ENCODE measurements around the gene TMCC2.
"Not testable (repeated sequence)": the region's sequence is repeated elsewhere in the genome, so short reads cannot be mapped to it uniquely, and the experiment has no call there.

TMCC2 gene, protein sequence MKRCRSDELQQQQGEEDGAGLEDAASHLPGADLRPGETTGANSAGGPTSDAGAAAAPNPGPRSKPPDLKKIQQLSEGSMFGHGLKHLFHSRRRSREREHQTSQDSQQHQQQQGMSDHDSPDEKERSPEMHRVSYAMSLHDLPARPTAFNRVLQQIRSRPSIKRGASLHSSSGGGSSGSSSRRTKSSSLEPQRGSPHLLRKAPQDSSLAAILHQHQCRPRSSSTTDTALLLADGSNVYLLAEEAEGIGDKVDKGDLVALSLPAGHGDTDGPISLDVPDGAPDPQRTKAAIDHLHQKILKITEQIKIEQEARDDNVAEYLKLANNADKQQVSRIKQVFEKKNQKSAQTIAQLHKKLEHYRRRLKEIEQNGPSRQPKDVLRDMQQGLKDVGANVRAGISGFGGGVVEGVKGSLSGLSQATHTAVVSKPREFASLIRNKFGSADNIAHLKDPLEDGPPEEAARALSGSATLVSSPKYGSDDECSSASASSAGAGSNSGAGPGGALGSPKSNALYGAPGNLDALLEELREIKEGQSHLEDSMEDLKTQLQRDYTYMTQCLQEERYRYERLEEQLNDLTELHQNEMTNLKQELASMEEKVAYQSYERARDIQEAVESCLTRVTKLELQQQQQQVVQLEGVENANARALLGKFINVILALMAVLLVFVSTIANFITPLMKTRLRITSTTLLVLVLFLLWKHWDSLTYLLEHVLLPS

DNA sequence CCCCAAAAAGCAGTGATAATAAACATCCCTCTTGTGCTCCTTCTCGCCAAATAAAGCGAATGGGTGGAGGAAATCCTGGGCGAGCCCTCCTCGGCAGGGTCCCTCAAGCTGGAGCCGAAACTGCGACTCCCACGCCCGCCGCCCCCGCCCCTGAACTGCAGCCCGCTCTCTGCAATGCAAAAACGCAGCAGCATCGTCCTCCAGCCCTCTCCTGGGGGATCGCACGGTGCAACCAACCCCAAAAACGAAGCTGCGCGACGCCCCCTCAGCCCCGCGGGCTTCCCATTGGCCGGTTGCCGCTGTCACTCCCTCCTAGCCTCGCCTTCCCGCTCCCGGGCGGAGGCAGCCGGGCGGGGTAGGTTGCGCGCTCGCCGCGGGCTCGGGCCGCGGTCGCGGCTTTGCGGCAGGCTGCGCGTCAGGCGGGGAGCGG, at the start of gene TMCC2:
TSS of gene TMCC2 (plus strand) at position 363 of the 430 bp plus-strand sequence. CDS start 619 bp downstream, outside the sequence.
- Histone ChIP-seq H3K4me1 (peaks cover 39% of the 10 kb centered on the region), H3K27me3 (ENCODE audit: low read depth) (no peaks in the 10 kb centered on the region), H3K9me3 (no peaks in the 10 kb centered on the region), H3K36me3 (replicated peaks) (no peaks in the 10 kb centered on the region), H3K4me3 (peak within 1 kb of the TSS; percentile 39)
- peak; percentile 94 to 95 for DNase-seq (ENCODE audit: low spot score in 2 of 2)
- in situ Hi-C loops (cut with MboI; ENCODE audit: low sequenced_read_pairs): no loop called here

DNA sequence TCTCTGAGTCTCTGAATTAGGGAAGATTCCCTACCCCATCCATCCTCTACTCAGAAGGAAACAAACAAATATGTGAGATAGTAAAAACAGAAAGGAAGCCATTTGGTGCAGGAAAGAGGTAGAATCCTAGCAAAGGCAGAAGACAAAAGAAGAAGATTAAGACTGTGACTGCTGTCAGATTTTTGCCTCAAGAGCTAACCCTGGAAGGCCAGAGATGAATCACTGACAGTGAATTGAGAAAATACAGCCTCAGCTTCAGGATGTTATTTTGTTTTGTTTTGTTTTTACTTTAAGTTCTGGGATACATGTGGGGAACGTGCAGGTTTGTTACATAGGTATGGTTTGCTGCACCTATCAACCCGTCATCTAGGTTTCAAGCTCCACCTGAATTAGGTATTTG, 47.9 kb upstream of the TMCC2 start:
- in situ Hi-C loops (cut with MboI; ENCODE audit: low sequenced_read_pairs): no loop called here
- Histone ChIP-seq H3K36me3 (replicated peaks) (no peaks in the 10 kb centered on the region), H3K9me3 (no peaks in the 10 kb centered on the region), H3K27me3 (ENCODE audit: low read depth) (no peaks in the 10 kb centered on the region), H3K4me1 (peaks cover 2% of the 10 kb centered on the region; the same call in 1 of the 2 replicates), H3K4me3 (no peak overlapping the region)
- DNase-seq (ENCODE audit: low spot score in 2 of 2): no peak

DNA sequence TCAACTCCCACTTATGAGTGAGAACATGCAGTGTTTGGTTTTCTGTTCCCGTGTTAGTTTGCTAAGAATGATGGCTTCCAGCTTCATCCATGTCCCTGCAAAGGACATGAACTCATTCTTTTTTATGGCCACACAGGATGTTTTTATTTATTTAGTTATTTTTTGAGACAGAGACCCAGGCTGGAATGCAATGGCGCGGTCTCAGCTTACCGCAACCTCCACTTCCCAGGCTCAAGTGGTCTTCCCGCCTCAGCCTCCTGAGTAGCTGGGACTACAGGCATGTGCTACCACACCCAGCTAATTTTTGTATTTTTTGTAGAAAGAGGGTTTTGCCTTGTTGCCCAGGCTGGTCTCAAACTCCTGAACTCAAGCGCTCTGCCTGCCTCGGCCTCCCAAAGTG, 47.4 kb upstream of the TMCC2 start:
- H3K4me3 ChIP-seq; H3K36me3 ChIP-seq (replicated peaks); in situ Hi-C loops (cut with MboI; ENCODE audit: low sequenced_read_pairs); H3K9me3 ChIP-seq; H3K4me1 ChIP-seq; H3K27me3 ChIP-seq (ENCODE audit: low read depth); DNase-seq (ENCODE audit: low spot score in 2 of 2): not testable (repeated sequence)

DNA sequence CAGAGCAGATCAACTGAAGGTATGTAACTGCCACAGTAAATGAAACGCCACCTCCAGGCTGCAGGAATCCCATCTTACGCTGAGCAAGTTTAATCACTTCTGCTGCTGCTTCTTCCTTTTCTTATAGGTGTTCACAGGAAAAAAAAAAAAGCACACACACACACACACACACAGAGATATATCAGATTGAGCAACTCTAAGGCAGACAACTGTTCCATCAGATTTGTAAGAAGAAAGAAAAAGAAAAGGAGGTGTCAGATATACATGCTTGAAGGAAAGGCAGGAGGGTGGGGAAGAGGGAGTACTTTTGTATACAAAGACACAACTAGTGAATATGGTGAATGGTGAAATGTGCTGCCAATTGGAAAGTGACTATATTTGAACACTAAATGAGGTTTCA, 44.8 kb upstream of the TMCC2 start:
- H3K4me1 ChIP-seq: peaks cover 2% of the 10 kb centered on the region
- peaks cover 3% of the 10 kb centered on the region; the same call in 1 of the 2 replicates for H3K36me3 ChIP-seq (replicated peaks)
- in situ Hi-C loops (cut with MboI; ENCODE audit: low sequenced_read_pairs): no loop called here

DNA sequence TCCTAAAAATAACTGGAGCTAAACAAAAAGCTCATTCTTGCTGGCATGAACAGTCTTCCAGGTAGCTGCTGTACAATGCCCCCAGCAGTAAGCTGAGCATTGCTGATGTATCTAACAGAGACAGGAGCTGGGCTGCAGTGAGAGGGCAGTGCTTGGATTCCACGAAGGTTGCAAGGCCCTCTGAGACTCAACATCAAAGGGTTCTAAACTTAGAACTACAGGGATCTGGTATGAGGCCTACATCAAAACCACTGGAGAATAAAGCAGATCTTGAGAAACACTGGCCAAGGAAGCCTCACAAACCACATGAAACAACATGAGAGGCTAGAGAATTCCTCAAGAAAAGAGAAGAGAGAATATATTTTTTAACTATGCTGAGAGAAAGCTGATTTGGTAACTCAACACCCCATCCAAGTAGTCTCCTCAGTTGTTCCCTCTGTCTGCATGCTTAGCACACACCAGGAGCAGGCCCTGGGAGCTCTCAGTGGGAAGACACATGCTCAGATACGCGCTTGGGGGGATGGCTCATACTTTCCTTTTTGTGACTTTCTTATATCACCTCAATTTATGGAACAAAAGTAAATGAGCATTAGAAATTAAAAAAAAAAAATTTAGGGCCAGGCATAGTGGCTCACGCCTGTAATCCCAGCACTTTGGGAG, 43.9 kb upstream of the TMCC2 start:
- peaks cover 7% of the 10 kb centered on the region for H3K4me1 ChIP-seq
- in situ Hi-C loops (cut with MboI; ENCODE audit: low sequenced_read_pairs): no loop called here
- H3K4me3 ChIP-seq: no peak overlapping the region
- peaks cover 3% of the 10 kb centered on the region; the same call in 1 of the 2 replicates for H3K36me3 ChIP-seq (replicated peaks)
- no peak for DNase-seq (ENCODE audit: low spot score in 2 of 2)
- H3K27me3 ChIP-seq (ENCODE audit: low read depth): no peaks in the 10 kb centered on the region
- no peaks in the 10 kb centered on the region for H3K9me3 ChIP-seq

More for the DNA sequence above, 44.8 kb upstream of the TMCC2 start:
- Histone ChIP-seq H3K9me3 (no peaks in the 10 kb centered on the region), H3K27me3 (ENCODE audit: low read depth) (no peaks in the 10 kb centered on the region), H3K4me3 (no peak overlapping the region)
- no peak for DNase-seq (ENCODE audit: low spot score in 2 of 2)

DNA sequence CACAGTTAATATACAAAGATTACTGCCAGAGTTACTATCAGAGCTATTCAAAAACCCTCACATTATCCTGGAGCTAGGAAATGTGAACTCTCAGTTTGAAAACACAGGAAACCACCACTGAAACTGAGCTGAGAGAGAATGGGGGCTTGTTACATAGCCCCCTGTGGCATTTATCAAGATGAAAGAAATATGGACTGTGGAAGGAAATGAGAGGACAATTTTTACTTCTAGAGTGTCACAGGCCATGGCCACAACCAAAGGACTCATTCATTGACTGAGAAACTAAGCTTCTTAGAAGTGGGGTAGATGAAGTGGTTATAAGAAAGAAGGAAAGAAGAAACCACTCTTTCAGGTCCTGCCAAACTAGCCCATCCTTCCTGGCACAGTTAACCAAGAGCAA, 41.6 kb upstream of the TMCC2 start:
- in situ Hi-C loops (cut with MboI; ENCODE audit: low sequenced_read_pairs): no loop called here
- no peak for DNase-seq (ENCODE audit: low spot score in 2 of 2)

DNA sequence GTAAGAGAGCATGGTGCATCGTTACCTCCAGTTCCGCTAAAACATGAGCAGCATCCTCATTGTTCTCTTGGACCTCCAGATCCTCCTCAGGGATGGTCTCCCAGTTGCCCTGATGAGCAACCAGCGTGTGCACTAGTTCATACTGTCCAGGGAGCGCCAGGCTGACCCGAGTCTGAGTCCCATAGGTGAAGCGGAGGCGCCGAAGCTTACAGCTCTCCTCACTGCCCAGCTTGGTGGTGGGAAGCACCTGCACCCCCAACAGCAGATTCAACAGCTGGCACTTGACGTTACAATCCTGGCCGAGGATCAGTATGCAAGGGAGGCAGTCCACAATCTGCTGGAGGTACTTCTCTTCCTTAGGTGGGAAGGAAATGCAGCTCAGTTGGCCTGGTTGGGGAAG, 40.3 kb upstream of the TMCC2 start:
- no peaks in the 10 kb centered on the region for H3K27me3 ChIP-seq (ENCODE audit: low read depth)
- DNase-seq (ENCODE audit: low spot score in 2 of 2): no peak
- no peak overlapping the region for H3K4me3 ChIP-seq
- peaks cover 3% of the 10 kb centered on the region; the same call in 1 of the 2 replicates for H3K36me3 ChIP-seq (replicated peaks)
- peaks cover 7% of the 10 kb centered on the region for H3K4me1 ChIP-seq
- in situ Hi-C loops (cut with MboI; ENCODE audit: low sequenced_read_pairs): no loop called here
- H3K9me3 ChIP-seq: no peaks in the 10 kb centered on the region

More for the DNA sequence above, 41.6 kb upstream of the TMCC2 start:
- Histone ChIP-seq H3K36me3 (replicated peaks) (peaks cover 3% of the 10 kb centered on the region; the same call in 1 of the 2 replicates), H3K27me3 (ENCODE audit: low read depth) (no peaks in the 10 kb centered on the region), H3K9me3 (no peaks in the 10 kb centered on the region), H3K4me1 (peaks cover 7% of the 10 kb centered on the region), H3K4me3 (no peak overlapping the region)

DNA sequence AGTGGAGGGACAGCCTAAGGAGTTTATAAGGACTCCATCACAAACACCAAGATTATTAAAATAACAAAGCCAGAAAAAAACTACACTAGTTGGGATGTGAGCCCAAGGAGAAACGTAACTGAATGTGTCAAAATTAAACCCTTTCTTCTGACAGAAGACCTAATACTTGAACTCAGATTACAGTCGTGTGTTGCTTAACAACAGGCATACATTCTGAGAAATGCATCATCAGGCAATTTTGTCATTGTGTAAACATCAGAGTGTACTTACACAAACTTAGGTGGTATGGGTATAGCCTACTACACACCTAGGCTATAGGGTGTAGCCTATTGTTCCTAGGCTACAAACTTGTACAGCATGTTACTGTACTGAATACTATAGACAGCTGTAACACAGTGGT, 39.6 kb upstream of the TMCC2 start:
- in situ Hi-C loops (cut with MboI; ENCODE audit: low sequenced_read_pairs): no loop called here
- peaks cover 7% of the 10 kb centered on the region for H3K4me1 ChIP-seq
- no peaks in the 10 kb centered on the region for H3K9me3 ChIP-seq
- no peak for DNase-seq (ENCODE audit: low spot score in 2 of 2)
- H3K27me3 ChIP-seq (ENCODE audit: low read depth): no peaks in the 10 kb centered on the region
- H3K36me3 ChIP-seq (replicated peaks): peaks cover 3% of the 10 kb centered on the region; the same call in 1 of the 2 replicates
- H3K4me3 ChIP-seq: no peak overlapping the region

DNA sequence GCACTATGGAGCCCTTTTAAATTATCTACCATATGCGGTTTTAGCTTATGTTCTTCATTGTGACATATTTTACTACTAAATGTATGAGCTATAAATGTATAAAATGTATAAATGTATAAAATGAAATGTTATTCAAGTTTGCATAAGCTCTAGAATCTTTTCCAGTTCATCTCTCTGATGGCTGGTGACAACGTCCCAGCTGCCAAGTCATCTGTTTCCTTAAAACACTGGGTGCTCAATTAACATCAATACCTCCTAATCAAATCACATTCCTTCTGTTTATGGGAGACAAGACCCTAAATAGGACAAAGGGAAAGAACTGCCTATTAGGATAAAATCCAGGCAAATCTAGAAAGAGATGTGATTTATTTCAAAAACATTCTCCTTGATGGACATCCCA, 39.1 kb upstream of the TMCC2 start:
- Histone ChIP-seq H3K4me3 (no peak overlapping the region), H3K36me3 (replicated peaks) (peaks cover 3% of the 10 kb centered on the region; the same call in 1 of the 2 replicates), H3K27me3 (ENCODE audit: low read depth) (no peaks in the 10 kb centered on the region), H3K9me3 (no peaks in the 10 kb centered on the region), H3K4me1 (peaks cover 7% of the 10 kb centered on the region)
- DNase-seq (ENCODE audit: low spot score in 2 of 2): no peak
- in situ Hi-C loops (cut with MboI; ENCODE audit: low sequenced_read_pairs): no loop called here

DNA sequence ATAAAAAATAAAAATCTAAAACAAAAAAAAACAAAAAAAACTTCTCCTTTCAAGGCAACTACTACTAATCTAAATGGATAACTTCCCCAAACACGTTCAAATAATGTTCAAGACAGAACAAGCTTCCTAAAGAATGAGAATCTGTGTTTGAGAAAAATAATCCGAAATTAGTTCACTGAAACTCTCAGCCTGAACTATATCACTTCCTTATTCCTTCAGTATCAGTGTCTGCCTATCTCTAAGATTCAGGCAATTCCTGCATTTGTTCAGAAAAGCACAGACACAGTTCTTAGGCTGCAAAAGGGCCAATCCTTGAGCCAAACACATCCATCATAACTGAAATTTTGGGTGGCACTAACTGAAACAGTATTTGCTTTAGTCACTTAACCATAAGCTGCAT, 38.6 kb upstream of the TMCC2 start:
- no peak overlapping the region for H3K4me3 ChIP-seq
- no peaks in the 10 kb centered on the region for H3K27me3 ChIP-seq (ENCODE audit: low read depth)
- peaks cover 7% of the 10 kb centered on the region for H3K4me1 ChIP-seq
- in situ Hi-C loops (cut with MboI; ENCODE audit: low sequenced_read_pairs): no loop called here
- no peak for DNase-seq (ENCODE audit: low spot score in 2 of 2)
- H3K36me3 ChIP-seq (replicated peaks): peaks cover 3% of the 10 kb centered on the region; the same call in 1 of the 2 replicates
- no peaks in the 10 kb centered on the region for H3K9me3 ChIP-seq

DNA sequence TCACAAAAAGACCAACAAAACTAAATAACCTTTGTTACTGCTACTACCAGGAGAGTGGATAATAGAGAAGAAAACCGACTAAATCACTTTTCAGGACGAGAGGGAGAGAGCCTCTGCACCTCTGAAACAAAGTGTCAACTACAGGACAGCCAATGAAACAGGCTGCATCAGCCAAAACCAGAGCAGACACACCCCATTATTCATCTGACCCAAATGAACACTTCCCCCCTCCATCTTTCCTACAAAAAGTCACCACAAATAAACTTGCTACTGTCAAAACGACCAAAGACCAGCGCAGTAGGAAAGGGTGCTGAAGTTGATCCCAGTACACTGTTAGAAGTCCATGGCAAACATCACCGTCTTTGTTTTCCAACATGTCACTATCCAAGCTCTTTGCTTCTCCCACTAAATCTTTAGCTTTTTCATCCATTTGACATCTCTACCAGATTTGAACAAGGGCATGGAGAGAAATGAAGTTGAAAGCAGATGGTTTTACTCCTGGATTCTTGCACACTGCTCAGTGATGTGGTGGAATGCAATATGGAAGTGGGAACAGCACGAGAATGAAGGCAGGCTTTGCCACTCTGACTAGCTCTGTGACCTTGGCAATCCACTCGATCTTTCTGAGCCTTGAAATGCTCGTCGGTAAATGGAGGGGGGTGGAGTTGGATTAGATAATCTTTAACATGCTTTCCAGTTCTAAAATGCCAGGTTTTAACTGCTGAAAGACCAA, 36.7 kb upstream of the TMCC2 start:
- DNase-seq (ENCODE audit: low spot score in 2 of 2): no peak
- H3K36me3 ChIP-seq (replicated peaks): peaks cover 3% of the 10 kb centered on the region; the same call in 1 of the 2 replicates
- peaks cover 7% of the 10 kb centered on the region for H3K4me1 ChIP-seq
- in situ Hi-C loops (cut with MboI; ENCODE audit: low sequenced_read_pairs): no loop called here
- H3K27me3 ChIP-seq (ENCODE audit: low read depth): no peaks in the 10 kb centered on the region
- no peaks in the 10 kb centered on the region for H3K9me3 ChIP-seq
- no peak overlapping the region for H3K4me3 ChIP-seq

DNA sequence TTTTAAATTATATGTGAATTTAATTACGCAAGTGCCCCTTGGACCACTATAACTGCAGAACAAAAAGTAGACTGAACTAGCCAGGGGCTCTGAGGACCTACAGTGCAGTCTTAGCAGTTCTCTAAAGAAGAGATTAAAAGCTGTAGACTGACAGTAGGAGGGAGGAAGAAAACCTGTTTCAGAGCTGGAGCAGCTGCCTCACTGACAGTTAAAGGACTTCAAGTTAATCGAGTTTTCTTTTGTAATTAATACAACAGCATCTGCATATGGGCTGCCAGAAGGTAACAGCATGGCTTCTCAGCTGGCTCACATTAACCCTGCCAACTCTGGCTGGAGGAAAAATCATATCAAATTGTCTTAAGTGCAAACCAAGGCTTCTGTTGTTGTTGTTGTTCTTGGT, 36.1 kb upstream of the TMCC2 start:
- Histone ChIP-seq H3K9me3 (no peaks in the 10 kb centered on the region), H3K4me1 (peaks cover 7% of the 10 kb centered on the region), H3K4me3 (no peak overlapping the region), H3K27me3 (ENCODE audit: low read depth) (no peaks in the 10 kb centered on the region), H3K36me3 (replicated peaks) (peaks cover 3% of the 10 kb centered on the region; the same call in 1 of the 2 replicates)
- in situ Hi-C loops (cut with MboI; ENCODE audit: low sequenced_read_pairs): no loop called here
- no peak for DNase-seq (ENCODE audit: low spot score in 2 of 2)

DNA sequence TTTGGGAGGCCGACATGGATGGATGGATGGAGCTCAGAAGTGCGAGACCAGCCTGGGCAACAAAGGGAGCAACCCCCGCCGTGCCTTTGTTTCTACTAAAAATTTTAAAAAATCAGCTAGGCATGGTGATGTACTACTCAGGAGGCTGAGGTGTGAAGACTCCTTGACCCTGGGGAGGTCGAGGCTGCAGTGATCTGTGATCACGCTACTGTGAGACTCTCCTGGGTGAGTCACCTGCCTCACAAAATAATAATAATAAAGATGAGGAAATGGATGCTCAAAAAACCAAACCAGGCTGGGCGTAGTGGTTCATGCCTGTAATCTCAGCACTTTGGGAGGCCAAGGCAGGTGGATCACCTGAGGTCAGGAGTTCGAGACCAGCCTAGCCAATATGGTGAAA, 35.5 kb upstream of the TMCC2 start:
- Histone ChIP-seq H3K36me3 (replicated peaks) (no peaks in the 10 kb centered on the region), H3K4me3 (no peak overlapping the region), H3K27me3 (ENCODE audit: low read depth) (no peaks in the 10 kb centered on the region), H3K4me1 (peaks cover 7% of the 10 kb centered on the region), H3K9me3 (no peaks in the 10 kb centered on the region)
- in situ Hi-C loops (cut with MboI; ENCODE audit: low sequenced_read_pairs): no loop called here
- DNase-seq (ENCODE audit: low spot score in 2 of 2): no peak

Measured in HAP-1 (cell line).